B cell (primary cell): ENCODE measurements around the gene EBP. TPM values are rescaled to one million over a fixed set of nuclear protein-coding genes. Genes with fewer than 3 reads are reported as not detected.
"Not testable (repeated sequence)": the region's sequence is repeated elsewhere in the genome, so short reads cannot be mapped to it uniquely, and the experiment has no call there.

Experiments
- ATAC-seq: fragments of 200-7000 bp; cut with Tn5 transposase; one replicate; pipeline ENCODE4 v1.10.0; 2021; ENCODE audit warnings: low read depth, mild to moderate bottlenecking, moderate number of reproducible peaks, moderate library complexity
- CTCF ChIA-PET: fragments of 350-600 bp; sonication (Branson Sonifier 250); formaldehyde crosslinking; loops from one replicate; lab custom pipeline; 2021; ENCODE audit warnings: antibody characterized with exemption, inconsistent platforms; lab: Charles Lee
- POLR2A ChIA-PET: fragments of 350-600 bp; sonication (Branson Sonifier 250); formaldehyde crosslinking; loops from one replicate; lab custom pipeline; 2021; ENCODE audit warnings: antibody characterized with exemption; lab: Charles Lee
- DNase-seq: peaks from one replicate; pipeline ENCODE4 v3.0.0; 2013
- H2AFZ ChIP-seq: 2 replicates; pipeline ENCODE4 v1.6.1; 2012; ENCODE audit warnings: mild to moderate bottlenecking, low read depth, low read length; ENCODE audit not compliant: insufficient read depth, poor library complexity, severe bottlenecking
- H3K27ac ChIP-seq, 2 donors: 1 replicate in 1 of 2; 2 replicates in 1 of 2; pipeline ENCODE4 v1.5.1; 2012 to 2013; ENCODE audit warnings: low read length in 2 of 2, mild to moderate bottlenecking in 2 of 2, moderate library complexity in 1 of 2
- H3K27me3 ChIP-seq, 4 experiments: fragments of 200-600 bp in 1 of 4; sonication (generic) in 1 of 4; replicated peaks in 1 of 4; 1 replicate in 2 of 4; 2 replicates in 2 of 4; pipeline versions ENCODE4 v1.6.1 to v1.7.0; 2013 to 2016; ENCODE audit warnings: low read length in 3 of 4, mild to moderate bottlenecking in 2 of 4, mixed read lengths in 1 of 4, moderate library complexity in 1 of 4; ENCODE audit not compliant: insufficient read depth in 4 of 4, control insufficient read depth in 3 of 4; ENCODE audit errors: control extremely low read depth in 1 of 4
- H3K36me3 ChIP-seq, 2 experiments: replicated peaks in 1 of 2; 1 replicate in 1 of 2; 2 replicates in 1 of 2; pipeline versions ENCODE4 v1.6.1 to v1.7.1; 2013; ENCODE audit warnings: low read length in 1 of 2; ENCODE audit not compliant: insufficient read depth in 2 of 2, control insufficient read depth in 1 of 2; ENCODE audit errors: control extremely low read depth in 1 of 2, extremely low read depth in 1 of 2
- H3K4me1 ChIP-seq, 2 donors: fragments of 200-600 bp in 1 of 2; sonication (generic) in 1 of 2; 1 replicate in 1 of 2; 2 replicates in 1 of 2; pipeline versions ENCODE4 v1.5.1 to v1.6.1; 2013 to 2017; ENCODE audit warnings: low read length in 2 of 2; ENCODE audit not compliant: control insufficient read depth in 2 of 2, insufficient read depth in 2 of 2
- H3K4me2 ChIP-seq: replicated peaks from 2 replicates; pipeline ENCODE3; 2012; ENCODE audit warnings: mild to moderate bottlenecking, low read depth, low read length; ENCODE audit not compliant: poor library complexity, severe bottlenecking
- H3K4me3 ChIP-seq, 5 experiments: fragments of 200-600 bp in 1 of 5; sonication (generic) in 1 of 5; 1 replicate in 3 of 5; 2 replicates in 2 of 5; pipeline versions ENCODE4 v1.5.1 to v1.7.0; 2011 to 2016; ENCODE audit warnings: low read length in 4 of 5, mild to moderate bottlenecking in 4 of 5, low read depth in 2 of 5, control low read depth in 1 of 5, moderate library complexity in 1 of 5; ENCODE audit not compliant: insufficient read depth in 1 of 5; ENCODE audit errors: control extremely low read depth in 1 of 5, extremely low read depth in 1 of 5
- H3K79me2 ChIP-seq: fragments of 200-600 bp; sonication (generic); one replicate; pipeline ENCODE4 v1.6.0; 2016; ENCODE audit warnings: low read length; ENCODE audit not compliant: control insufficient read depth, insufficient read depth
- H3K9ac ChIP-seq: fragments of 200-600 bp; sonication (generic); 2 replicates; pipeline ENCODE4 v1.6.1; 2017; ENCODE audit warnings: mild to moderate bottlenecking, low read length, moderate library complexity
- H3K9me3 ChIP-seq, 3 donors: one replicate each; pipeline versions ENCODE4 v1.6.1 to v1.7.1; 2013; ENCODE audit warnings: low read length in 2 of 3; ENCODE audit not compliant: control insufficient read depth in 2 of 3, insufficient read depth in 1 of 3; ENCODE audit errors: control extremely low read depth in 1 of 3
- H4K20me1 ChIP-seq: 2 replicates; pipeline ENCODE4 v1.6.0; 2012; ENCODE audit warnings: mild to moderate bottlenecking, low read length; ENCODE audit not compliant: insufficient read depth, control insufficient read depth, poor library complexity, severe bottlenecking
- H3K27ac Mint-ChIP-seq: one replicate; pipeline ENCODE4 v1.8.0; 2021; ENCODE audit warnings: mixed read lengths
- H3K27me3 Mint-ChIP-seq: one replicate; pipeline ENCODE4 v1.8.0; 2021; ENCODE audit warnings: mixed read lengths
- H3K4me1 Mint-ChIP-seq: one replicate; pipeline ENCODE4 v1.8.0; 2021; ENCODE audit warnings: mixed read lengths
- H3K4me3 Mint-ChIP-seq: one replicate; pipeline ENCODE4 v1.8.0; 2021; ENCODE audit warnings: mixed read lengths
- H3K9me3 Mint-ChIP-seq: one replicate; pipeline ENCODE4 v1.8.0; 2022; ENCODE audit warnings: mixed read lengths; ENCODE audit not compliant: insufficient read depth
- CTCF ChIP-seq: fragments of 200-600 bp; IDR thresholded peaks from one replicate; pipeline ENCODE4 v1.8.0; 2022; ENCODE audit warnings: antibody characterized with exemption, mild to moderate bottlenecking
- EZH2 ChIP-seq: IDR thresholded peaks from 2 replicates; pipeline ENCODE4 v1.6.1; 2012; ENCODE audit warnings: borderline replicate concordance, low read depth, mild to moderate bottlenecking, moderate library complexity, low read length; ENCODE audit not compliant: insufficient read depth, poor library complexity, severe bottlenecking
- WGBS: methylation state at CpG from one replicate; pipeline ENCODE4 v1.1.5; 2013; ENCODE audit warnings: missing lambda C conversion rate; ENCODE audit not compliant: insufficient coverage; 5-methylcytosine and 5-hydroxymethylcytosine counted together
- intact Hi-C: fragments of 100-400 bp; cut with micrococcal nuclease; formaldehyde crosslinking; loops from one replicate; pipeline ENCODE4 v1.10.0; 2022
- polyA plus RNA-seq: library from polyadenylated mRNA; depleted of rRNA; stranded (reverse); fragments of >200 nt; gene quantifications from 2 replicates; pipeline ENCODE4 v1.2.3, GENCODE V29; 2012
- total RNA-seq, 2 donors: library from RNA; stranded (reverse); fragments of 120-200 nt in 1 of 2; gene quantifications; 1 replicate in 1 of 2; 2 replicates in 1 of 2; pipeline versions ENCODE4 v1.2.3 to v1.2.4, GENCODE V29; 2013 to 2022

Gene EBP
- total and polyA plus RNA-seq, 2 donors (not counting 1 experiment from before 2014, with no cell fraction given), result 27.9 to 60.8 TPM

GRCh38 chrX:48548871-48549270 is 27.3 kb downstream of the EBP start:
- H3K4me1 ChIP-seq, result peaks cover 0 to 3% of the 10 kb centered on the region in 2 donors
- POLR2A ChIA-PET, result interaction anchor here (0.5 to 0.6 kb wide), 2 partner anchors 23 to 1404 kb away, joined by 3 read pairs; partner anchors contain the start of gene RBM10
- no peaks in the 10 kb centered on the region for H3K9me3 ChIP-seq
- Mint-ChIP-seq H3K27me3 (no peaks in the 10 kb centered on the region), H3K27ac (no peak overlapping the region), H3K9me3 (no peaks in the 10 kb centered on the region), H3K4me3 (no peak overlapping the region), H3K4me1 (peaks cover 3% of the 10 kb centered on the region)
- no peak overlapping the region for H2AFZ ChIP-seq
- TF ChIP-seq EZH2 (no peak), CTCF (no peak)
- intact Hi-C loops, result no loop called here
- H3K79me2 ChIP-seq, result no peaks in the 10 kb centered on the region
- no peak overlapping the region for H3K9ac ChIP-seq
- CTCF ChIA-PET, result interaction anchor here (0.9 kb wide), 1 partner anchor 8 kb away, joined by 3 read pairs; no protein-coding TSS in a partner anchor
- no peak overlapping the region for H3K4me3 ChIP-seq
- ATAC-seq (no peak), DNase-seq (no peak)
- no peak overlapping the region for H3K4me2 ChIP-seq
- H4K20me1 ChIP-seq, result no peaks in the 10 kb centered on the region
- no peaks in the 10 kb centered on the region for H3K27me3 ChIP-seq
- H3K36me3 ChIP-seq, result peaks cover 0 to 16% of the 10 kb centered on the region in 2 experiments
- no peak overlapping the region for H3K27ac ChIP-seq
- WGBS, result 87% methylated on average over 2 of the region's 3 CpGs

- H3K36me3 ChIP-seq, result peaks cover 0 to 19% of the 10 kb centered on the region in 2 experiments
- H3K4me1 ChIP-seq, H3K4me3 ChIP-seq, H3K27ac ChIP-seq, H3K79me2 ChIP-seq, H3K27me3 Mint-ChIP-seq, POLR2A ChIA-PET, H3K4me2 ChIP-seq, DNase-seq, H3K4me3 Mint-ChIP-seq, H3K9me3 ChIP-seq, ATAC-seq, H3K27ac Mint-ChIP-seq, H2AFZ ChIP-seq, H3K27me3 ChIP-seq, H4K20me1 ChIP-seq, CTCF ChIA-PET, H3K4me1 Mint-ChIP-seq, intact Hi-C loops, H3K9ac ChIP-seq, H3K9me3 Mint-ChIP-seq: not testable (repeated sequence)
- no CpG with 5 or more reads among the region's 9 CpGs for WGBS
Measured at GRCh38 chrX:48555731-48556325, 34.2 kb downstream of the EBP start.
